ENCODE measurements around the gene SOX1. TPM values are rescaled to one million over a fixed set of nuclear protein-coding genes. Genes with fewer than 3 reads are reported as not detected.

SOX1 gene
- total RNA-seq, 2 donors from 2014 or later: not detected

DNA sequence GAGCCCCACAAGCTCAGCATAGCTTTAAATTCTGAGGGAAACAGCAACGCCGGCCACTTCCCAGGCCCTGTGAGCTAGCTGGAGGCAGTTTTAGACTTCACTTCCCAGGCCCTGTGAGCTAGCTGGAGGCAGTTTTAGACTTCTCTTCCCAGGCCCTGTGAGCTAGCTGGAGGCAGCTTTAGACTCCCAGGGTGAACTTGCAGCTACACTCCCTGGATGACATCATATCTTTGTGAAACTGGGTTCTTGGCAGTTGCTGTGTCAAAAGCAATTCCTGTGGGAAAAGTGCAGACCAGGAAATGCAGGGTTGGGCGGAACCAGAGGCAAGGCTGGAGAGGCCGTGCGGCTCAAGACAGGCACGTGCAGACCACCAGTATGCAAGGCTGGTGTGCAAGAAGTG, 12.7 kb downstream of the SOX1 start:
- Histone ChIP-seq H3K4me1 (no peaks in the 10 kb centered on the region), H3K36me3 (replicated peaks in 1 of 2; ENCODE audit: insufficient read depth in 1 of 2, low read depth in 2 of 2) (no peaks in the 10 kb centered on the region), H3K4me3 (no peak overlapping the region), H3K27me3 (peaks cover 0 to 8% of the 10 kb centered on the region in 2 donors), H3K9me3 (peaks cover 0 to 11% (median 0%) of the 10 kb centered on the region in 3 donors), H3K27ac (no peak overlapping the region)
- ATAC-seq (no peak), DNase-seq (no peak)
- intact Hi-C loops (cut with DNase I): no loop called here
- 54 to 57% methylated on average over 4 to 6 of the region's 6 CpGs for WGBS, 2 donors
- TF ChIP-seq CTCF (IDR thresholded peaks at IDR 0.05): no peak
- no peak for TF ChIP-seq POLR2A (IDR thresholded peaks at IDR 0.05)

GRCh38 chr13:112083971-112084370, 17.0 kb downstream of the SOX1 start:
- H3K4me3 ChIP-seq: no peak overlapping the region
- 74 to 90% methylated on average over 1 of the region's 1 CpG for WGBS, 2 donors
- DNase-seq (no peak), ATAC-seq (no peak)
- intact Hi-C loops (cut with DNase I): no loop called here
- H3K9me3 ChIP-seq: peaks cover 0 to 14% (median 0%) of the 10 kb centered on the region in 3 donors
- no peak overlapping the region for H3K27ac ChIP-seq
- TF ChIP-seq CTCF (IDR thresholded peaks at IDR 0.05) (no peak), POLR2A (IDR thresholded peaks at IDR 0.05) (no peak)
- no peaks in the 10 kb centered on the region for H3K4me1 ChIP-seq
- no peaks in the 10 kb centered on the region for H3K36me3 ChIP-seq (replicated peaks in 1 of 2; ENCODE audit: insufficient read depth in 1 of 2, low read depth in 2 of 2)
- no peaks in the 10 kb centered on the region for H3K27me3 ChIP-seq

GRCh38 chr13:112092453-112092852, 25.5 kb downstream of the SOX1 start:
- DNase-seq (no peak), ATAC-seq (no peak)
- Histone ChIP-seq H3K4me1 (no peaks in the 10 kb centered on the region), H3K27me3 (no peaks in the 10 kb centered on the region), H3K9me3 (no peaks in the 10 kb centered on the region), H3K4me3 (no peak overlapping the region), H3K27ac (no peak overlapping the region), H3K36me3 (replicated peaks in 1 of 2; ENCODE audit: insufficient read depth in 1 of 2, low read depth in 2 of 2) (no peaks in the 10 kb centered on the region)
- TF ChIP-seq CTCF (IDR thresholded peaks at IDR 0.05) (no peak), POLR2A (IDR thresholded peaks at IDR 0.05) (no peak)
- WGBS, 2 donors: 34 to 52% methylated on average over 4 of the region's 4 CpGs
- intact Hi-C loops (cut with DNase I): no loop called here

DNA sequence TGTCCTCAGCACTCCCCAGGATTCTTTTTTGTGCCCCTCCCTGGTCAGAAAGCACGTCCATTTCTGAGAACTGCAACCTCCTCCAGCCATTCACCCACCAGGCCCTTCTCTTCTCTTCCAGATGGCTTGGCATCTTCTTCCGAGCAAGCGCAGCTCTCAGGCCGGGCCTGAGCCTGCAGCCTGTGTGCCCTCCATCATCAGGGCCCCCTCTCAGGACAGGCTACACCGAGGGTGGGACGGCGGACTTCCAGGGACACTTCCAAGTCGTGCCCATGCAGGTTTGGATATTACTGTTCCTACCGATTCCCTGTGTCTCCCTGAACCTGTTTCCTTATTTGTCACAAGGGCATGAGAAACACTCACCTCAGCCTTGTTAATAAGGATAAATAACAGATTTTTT, 28.4 kb downstream of the SOX1 start:
- no peak for DNase-seq
- WGBS, 2 donors: 72 to 76% methylated on average over 9 of the region's 9 CpGs
- H3K4me1 ChIP-seq: no peaks in the 10 kb centered on the region
- ATAC-seq: no peak
- no peak overlapping the region for H3K27ac ChIP-seq
- no peak for TF ChIP-seq CTCF (IDR thresholded peaks at IDR 0.05)
- intact Hi-C loops (cut with DNase I): no loop called here
- no peak overlapping the region for H3K4me3 ChIP-seq
- H3K36me3 ChIP-seq (replicated peaks in 1 of 2; ENCODE audit: insufficient read depth in 1 of 2, low read depth in 2 of 2): no peaks in the 10 kb centered on the region
- no peaks in the 10 kb centered on the region for H3K27me3 ChIP-seq
- no peaks in the 10 kb centered on the region for H3K9me3 ChIP-seq

GRCh38 chr13:112096959-112097358, 30.0 kb downstream of the SOX1 start:
- ATAC-seq (no peak), DNase-seq (no peak)
- intact Hi-C loops (cut with DNase I): no loop called here
- H3K27me3 ChIP-seq: no peaks in the 10 kb centered on the region
- H3K4me1 ChIP-seq: no peaks in the 10 kb centered on the region
- H3K9me3 ChIP-seq: no peaks in the 10 kb centered on the region
- no peaks in the 10 kb centered on the region for H3K36me3 ChIP-seq (replicated peaks in 1 of 2; ENCODE audit: insufficient read depth in 1 of 2, low read depth in 2 of 2)
- no peak for TF ChIP-seq CTCF (IDR thresholded peaks at IDR 0.05)
- TF ChIP-seq POLR2A (IDR thresholded peaks at IDR 0.05): no peak
- no peak overlapping the region for H3K4me3 ChIP-seq
- H3K27ac ChIP-seq: no peak overlapping the region
- 74 to 79% methylated on average over 9 of the region's 9 CpGs for WGBS, 2 donors

Measured in body of pancreas (tissue), 4 donors.